Uterus (tissue), 2 donors: ENCODE measurements around the gene PLPPR5.

Experiments used
- POLR2A ChIP-seq, 2 donors: fragments of 450-650 bp; IDR thresholded peaks; one replicate each; pipeline ENCODE4 v1.6.1; 2016; ENCODE audit warnings: antibody characterized with exemption in 2 of 2, mild to moderate bottlenecking in 1 of 2, moderate library complexity in 1 of 2
- TF ChIP-seq, protein P1 (sequence below), 4 experiments: fragments of 200-600 bp in 2 of 4; fragments of 450-650 bp in 2 of 4; sonication (generic) in 2 of 4; IDR thresholded peaks; one replicate each; pipeline ENCODE4 v1.5.1; 2016 to 2019; ENCODE audit warnings: antibody characterized with exemption in 4 of 4, mild to moderate bottlenecking in 2 of 4, moderate library complexity in 1 of 4

DNA sequence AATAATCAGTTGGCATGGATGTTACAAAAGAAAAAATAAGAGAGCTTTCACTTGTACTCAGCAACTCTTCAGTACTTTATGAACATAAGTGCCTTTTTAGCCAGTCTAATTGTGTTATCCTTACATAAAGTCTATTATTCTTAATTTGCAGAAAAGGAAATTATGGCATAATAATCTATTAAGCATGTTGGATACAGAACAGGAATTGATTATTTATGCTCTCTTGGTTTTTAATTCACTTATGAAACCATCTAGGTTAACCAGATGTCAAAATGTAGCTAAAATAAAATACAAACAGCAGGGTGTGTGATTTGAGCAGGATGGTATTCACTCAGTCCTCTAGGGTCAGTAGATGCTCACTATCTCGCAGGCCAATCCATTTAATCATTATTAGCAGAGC lies 79.7 kb downstream of the PLPPR5 start:
- no peak for TF ChIP-seq POLR2A (IDR thresholded peaks at IDR 0.05)
- TF ChIP-seq, protein P1, sequence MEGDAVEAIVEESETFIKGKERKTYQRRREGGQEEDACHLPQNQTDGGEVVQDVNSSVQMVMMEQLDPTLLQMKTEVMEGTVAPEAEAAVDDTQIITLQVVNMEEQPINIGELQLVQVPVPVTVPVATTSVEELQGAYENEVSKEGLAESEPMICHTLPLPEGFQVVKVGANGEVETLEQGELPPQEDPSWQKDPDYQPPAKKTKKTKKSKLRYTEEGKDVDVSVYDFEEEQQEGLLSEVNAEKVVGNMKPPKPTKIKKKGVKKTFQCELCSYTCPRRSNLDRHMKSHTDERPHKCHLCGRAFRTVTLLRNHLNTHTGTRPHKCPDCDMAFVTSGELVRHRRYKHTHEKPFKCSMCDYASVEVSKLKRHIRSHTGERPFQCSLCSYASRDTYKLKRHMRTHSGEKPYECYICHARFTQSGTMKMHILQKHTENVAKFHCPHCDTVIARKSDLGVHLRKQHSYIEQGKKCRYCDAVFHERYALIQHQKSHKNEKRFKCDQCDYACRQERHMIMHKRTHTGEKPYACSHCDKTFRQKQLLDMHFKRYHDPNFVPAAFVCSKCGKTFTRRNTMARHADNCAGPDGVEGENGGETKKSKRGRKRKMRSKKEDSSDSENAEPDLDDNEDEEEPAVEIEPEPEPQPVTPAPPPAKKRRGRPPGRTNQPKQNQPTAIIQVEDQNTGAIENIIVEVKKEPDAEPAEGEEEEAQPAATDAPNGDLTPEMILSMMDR (IDR thresholded peaks at IDR 0.05): no peak
